Type B pancreatic cell (in vitro differentiated cells): ENCODE data around the gene SELP. TPM values are rescaled to one million over a fixed set of nuclear protein-coding genes. Genes with fewer than 3 reads are reported as not detected.

Experiments used
- DNase-seq: peaks from one replicate; pipeline ENCODE4 v3.0.0; 2021; ENCODE audit warnings: mixed read lengths; ENCODE audit not compliant: unreplicated experiment; ENCODE audit errors: extremely low spot score
- H3K27ac Mint-ChIP-seq: 2 replicates; pipeline ENCODE4 v1.8.0; 2021; ENCODE audit warnings: mild to moderate bottlenecking, mixed read lengths
- H3K27me3 Mint-ChIP-seq: 2 replicates; pipeline ENCODE4 v1.8.0; 2021; ENCODE audit warnings: mixed read lengths
- H3K36me3 Mint-ChIP-seq: 2 replicates; pipeline ENCODE4 v1.8.0; 2021; ENCODE audit warnings: mixed read lengths
- H3K4me1 Mint-ChIP-seq: one replicate; pipeline ENCODE4 v1.8.0; 2021; ENCODE audit warnings: mixed read lengths; ENCODE audit not compliant: unreplicated experiment
- H3K4me3 Mint-ChIP-seq: 2 replicates; pipeline ENCODE4 v1.8.0; 2021; ENCODE audit warnings: mild to moderate bottlenecking, mixed read lengths
- H3K9me3 Mint-ChIP-seq: 2 replicates; pipeline ENCODE4 v1.8.0; 2021; ENCODE audit warnings: mixed read lengths
- total RNA-seq: library from RNA; stranded (reverse); gene quantifications from 2 replicates; pipeline ENCODE4 v1.2.1, GENCODE V29; 2021; ENCODE audit warnings: low replicate concordance
- TF ChIP-seq, protein P1 (sequence below): fragments of 200-600 bp; sonication (generic); conservative IDR thresholded peaks from 2 replicates; pipeline ENCODE4 v1.5.0; 2021; ENCODE audit warnings: antibody characterized with exemption, mild to moderate bottlenecking

SELP gene
- total RNA-seq, 1 donor from 2014 or later: 0.31 TPM

DNA sequence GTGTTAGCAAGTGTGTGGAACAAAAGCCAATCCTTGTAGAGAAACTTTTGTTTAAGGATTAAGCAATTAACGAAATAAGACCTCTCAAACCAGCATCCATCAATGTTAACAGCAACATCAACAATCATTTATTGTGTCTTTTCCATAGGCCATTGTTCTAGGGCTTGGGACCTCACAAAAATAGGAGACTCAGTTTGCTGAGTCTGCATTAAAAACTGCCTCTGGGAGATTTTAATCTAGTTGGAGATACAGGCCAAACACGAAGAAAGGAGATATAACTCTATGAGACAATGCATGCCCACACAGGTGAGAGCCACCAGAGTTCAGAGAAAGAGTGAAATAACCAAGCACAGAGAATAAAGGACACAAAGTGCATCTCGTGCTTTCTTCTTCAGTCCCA, 14.4 kb upstream of the SELP start:
- Mint-ChIP-seq H3K4me3 (no peak overlapping the region), H3K27me3 (no peaks in the 10 kb centered on the region), H3K36me3 (no peaks in the 10 kb centered on the region), H3K27ac (no peak overlapping the region), H3K4me1 (no peaks in the 10 kb centered on the region), H3K9me3 (no peaks in the 10 kb centered on the region)
- no peak for DNase-seq
- TF ChIP-seq, protein P1, sequence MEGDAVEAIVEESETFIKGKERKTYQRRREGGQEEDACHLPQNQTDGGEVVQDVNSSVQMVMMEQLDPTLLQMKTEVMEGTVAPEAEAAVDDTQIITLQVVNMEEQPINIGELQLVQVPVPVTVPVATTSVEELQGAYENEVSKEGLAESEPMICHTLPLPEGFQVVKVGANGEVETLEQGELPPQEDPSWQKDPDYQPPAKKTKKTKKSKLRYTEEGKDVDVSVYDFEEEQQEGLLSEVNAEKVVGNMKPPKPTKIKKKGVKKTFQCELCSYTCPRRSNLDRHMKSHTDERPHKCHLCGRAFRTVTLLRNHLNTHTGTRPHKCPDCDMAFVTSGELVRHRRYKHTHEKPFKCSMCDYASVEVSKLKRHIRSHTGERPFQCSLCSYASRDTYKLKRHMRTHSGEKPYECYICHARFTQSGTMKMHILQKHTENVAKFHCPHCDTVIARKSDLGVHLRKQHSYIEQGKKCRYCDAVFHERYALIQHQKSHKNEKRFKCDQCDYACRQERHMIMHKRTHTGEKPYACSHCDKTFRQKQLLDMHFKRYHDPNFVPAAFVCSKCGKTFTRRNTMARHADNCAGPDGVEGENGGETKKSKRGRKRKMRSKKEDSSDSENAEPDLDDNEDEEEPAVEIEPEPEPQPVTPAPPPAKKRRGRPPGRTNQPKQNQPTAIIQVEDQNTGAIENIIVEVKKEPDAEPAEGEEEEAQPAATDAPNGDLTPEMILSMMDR: no peak

DNA sequence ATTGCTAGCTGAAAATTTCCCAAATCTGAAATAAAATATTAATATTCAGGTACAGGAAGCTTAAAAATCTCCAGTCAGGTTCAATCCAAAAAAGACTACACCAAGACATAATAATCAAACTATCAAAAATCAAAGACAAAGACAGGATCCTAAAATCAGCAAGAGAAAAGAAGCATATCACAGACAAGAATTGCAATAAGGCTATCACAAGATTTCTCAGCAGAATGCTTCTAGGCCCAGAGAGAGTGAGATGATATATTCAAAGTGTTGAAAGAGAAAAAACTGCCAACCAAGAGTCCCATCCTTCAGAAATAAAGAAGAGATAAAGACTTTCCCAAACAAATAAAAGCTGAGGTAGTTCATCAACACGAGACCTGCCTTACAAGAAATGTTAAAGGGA, 5.0 kb upstream of the SELP start:
- no peak for DNase-seq
- no peaks in the 10 kb centered on the region for H3K4me1 Mint-ChIP-seq
- no peak overlapping the region for H3K27ac Mint-ChIP-seq
- TF ChIP-seq, protein P1: no peak
- peaks cover 10% of the 10 kb centered on the region for H3K9me3 Mint-ChIP-seq
- peaks cover 3% of the 10 kb centered on the region for H3K27me3 Mint-ChIP-seq
- H3K36me3 Mint-ChIP-seq: peaks cover 5% of the 10 kb centered on the region
- H3K4me3 Mint-ChIP-seq: no peak overlapping the region

DNA sequence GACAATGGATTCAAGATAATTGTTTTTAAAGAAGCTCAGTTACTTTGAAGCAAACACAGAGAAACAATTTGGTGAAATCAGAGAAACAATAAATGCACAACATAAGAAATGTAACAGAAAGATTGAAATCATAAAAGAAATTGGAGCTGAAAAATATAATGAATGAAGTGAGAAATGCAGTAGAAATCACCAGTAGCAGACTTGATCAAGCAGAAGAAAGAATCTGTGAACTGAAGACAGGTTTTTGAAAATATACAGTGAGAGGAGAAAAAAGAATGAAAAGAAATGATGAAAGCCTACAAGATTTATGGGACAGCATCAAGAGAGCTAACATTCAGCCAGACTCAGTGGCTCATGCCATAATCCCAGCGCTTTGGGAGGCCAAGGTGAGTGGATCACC, 4.2 kb upstream of the SELP start:
- no peak for DNase-seq
- TF ChIP-seq, protein P1: no peak
- H3K4me3 Mint-ChIP-seq: no peak overlapping the region
- no peaks in the 10 kb centered on the region for H3K4me1 Mint-ChIP-seq
- peaks cover 10% of the 10 kb centered on the region for H3K9me3 Mint-ChIP-seq
- H3K27ac Mint-ChIP-seq: no peak overlapping the region
- H3K27me3 Mint-ChIP-seq: peaks cover 4% of the 10 kb centered on the region
- H3K36me3 Mint-ChIP-seq: peaks cover 5% of the 10 kb centered on the region

DNA sequence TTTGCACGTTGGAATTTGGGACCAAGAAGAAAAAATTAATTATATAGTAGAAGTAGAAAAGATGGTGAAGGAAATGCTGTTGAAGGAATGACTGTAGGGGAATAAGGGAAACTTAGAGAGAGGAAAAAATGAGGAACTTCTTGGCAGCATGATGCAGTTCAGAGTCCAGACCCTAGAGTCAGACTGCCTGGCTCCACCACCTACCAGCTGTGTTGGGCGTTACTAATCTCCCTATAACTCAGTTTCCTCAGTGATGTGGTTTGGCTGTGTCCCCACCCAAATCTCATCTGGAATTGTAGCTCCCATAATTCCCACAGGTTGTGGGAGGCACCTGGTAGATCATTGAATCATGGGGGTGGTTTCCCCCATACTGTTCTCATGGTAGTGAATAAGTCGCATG, 1.3 kb upstream of the SELP start:
- TF ChIP-seq, protein P1: no peak
- Mint-ChIP-seq H3K4me3 (no peak overlapping the region), H3K9me3 (peaks cover 10% of the 10 kb centered on the region), H3K27me3 (peaks cover 7% of the 10 kb centered on the region), H3K4me1 (no peaks in the 10 kb centered on the region), H3K27ac (no peak overlapping the region), H3K36me3 (peaks cover 5% of the 10 kb centered on the region)
- DNase-seq: no peak

DNA sequence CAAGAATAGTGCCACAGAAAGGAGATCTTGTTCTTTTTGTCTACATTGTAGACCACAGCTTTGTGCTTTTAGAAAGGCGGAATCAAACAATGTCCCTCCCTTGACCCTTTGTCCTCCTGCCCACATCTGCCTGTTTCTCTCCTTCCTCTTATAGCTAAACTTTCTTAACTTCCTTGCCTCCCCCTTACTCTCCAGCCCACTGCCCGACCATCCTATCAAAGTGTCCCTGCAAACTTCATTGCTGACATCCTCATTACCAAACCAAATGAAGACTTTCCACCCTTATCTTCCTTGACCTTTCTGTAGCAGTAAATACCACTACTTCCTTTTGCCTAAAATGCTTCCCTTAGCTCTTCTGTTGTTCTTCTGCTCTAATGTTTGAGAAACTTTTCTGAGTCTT, 5.0 kb downstream of the SELP start:
- Mint-ChIP-seq H3K27ac (no peak overlapping the region), H3K4me3 (no peak overlapping the region), H3K27me3 (peaks cover 11% of the 10 kb centered on the region), H3K9me3 (no peaks in the 10 kb centered on the region), H3K4me1 (no peaks in the 10 kb centered on the region), H3K36me3 (no peaks in the 10 kb centered on the region)
- no peak for DNase-seq
- TF ChIP-seq, protein P1: no peak

DNA sequence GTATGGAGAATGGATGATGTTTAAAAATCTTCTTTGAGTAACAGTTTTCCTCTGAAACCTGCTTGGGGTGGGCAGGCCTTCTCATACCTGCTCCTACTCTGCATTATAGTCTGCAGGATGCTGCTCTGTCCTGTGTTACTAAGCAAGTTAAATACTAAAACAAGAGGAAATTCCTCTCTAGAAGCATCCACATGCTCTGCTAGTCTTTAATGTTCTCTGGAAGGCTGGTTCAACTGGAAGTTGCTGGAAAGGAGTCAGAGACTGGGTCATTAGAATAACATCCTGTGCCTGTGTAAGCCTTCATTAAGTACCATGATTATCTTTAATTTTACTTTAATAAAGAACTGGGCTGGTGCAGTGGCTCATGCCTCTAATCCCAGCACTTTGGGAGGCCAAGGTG, 5.8 kb downstream of the SELP start:
- no peaks in the 10 kb centered on the region for H3K36me3 Mint-ChIP-seq
- no peaks in the 10 kb centered on the region for H3K4me1 Mint-ChIP-seq
- H3K27ac Mint-ChIP-seq: no peak overlapping the region
- H3K9me3 Mint-ChIP-seq: no peaks in the 10 kb centered on the region
- no peak for DNase-seq
- H3K4me3 Mint-ChIP-seq: no peak overlapping the region
- TF ChIP-seq, protein P1: no peak
- H3K27me3 Mint-ChIP-seq: peaks cover 10% of the 10 kb centered on the region
